GM18909 (cell line): ENCODE data around the gene GABRB3.

Experiments
- ATAC-seq: cut with Tn5 transposase; IDR thresholded peaks from one replicate; pipeline ENCODE4 v1.9.1; 2021; ENCODE audit warnings: mild to moderate bottlenecking; ENCODE audit not compliant: unreplicated experiment, poor library complexity

Gene GABRB3

DNA sequence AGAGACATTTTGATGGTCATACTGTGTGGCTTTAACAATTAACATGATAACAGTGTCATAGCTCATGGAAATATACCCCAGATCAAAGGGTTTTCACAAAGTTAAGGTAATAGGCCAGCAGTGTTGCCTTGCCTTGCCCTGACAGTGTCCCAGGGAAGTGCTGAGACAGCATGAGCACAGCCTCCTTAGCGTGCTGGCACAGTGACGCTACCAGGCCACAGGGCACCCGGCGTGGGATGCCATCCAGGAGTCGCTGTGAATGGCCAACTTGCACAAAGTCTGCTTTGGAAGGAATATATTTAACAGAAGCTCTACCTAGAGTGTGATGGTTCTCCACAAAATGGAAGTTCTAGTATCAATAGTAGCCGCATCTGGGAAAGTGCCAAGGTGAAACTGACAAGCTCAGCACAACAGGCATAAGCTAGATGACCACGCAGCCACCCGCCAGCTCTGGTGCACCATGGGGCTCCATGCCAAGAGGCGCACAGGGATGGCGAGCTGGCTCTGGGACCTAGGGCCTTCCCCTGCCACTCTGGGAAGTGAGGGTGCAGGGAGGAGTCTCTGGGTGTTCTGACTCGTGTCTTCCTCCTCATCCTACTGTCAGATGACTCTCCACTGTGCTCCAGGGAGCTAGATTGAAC lies 86.2 kb downstream of the GABRB3 start:
- no peak for ATAC-seq

DNA sequence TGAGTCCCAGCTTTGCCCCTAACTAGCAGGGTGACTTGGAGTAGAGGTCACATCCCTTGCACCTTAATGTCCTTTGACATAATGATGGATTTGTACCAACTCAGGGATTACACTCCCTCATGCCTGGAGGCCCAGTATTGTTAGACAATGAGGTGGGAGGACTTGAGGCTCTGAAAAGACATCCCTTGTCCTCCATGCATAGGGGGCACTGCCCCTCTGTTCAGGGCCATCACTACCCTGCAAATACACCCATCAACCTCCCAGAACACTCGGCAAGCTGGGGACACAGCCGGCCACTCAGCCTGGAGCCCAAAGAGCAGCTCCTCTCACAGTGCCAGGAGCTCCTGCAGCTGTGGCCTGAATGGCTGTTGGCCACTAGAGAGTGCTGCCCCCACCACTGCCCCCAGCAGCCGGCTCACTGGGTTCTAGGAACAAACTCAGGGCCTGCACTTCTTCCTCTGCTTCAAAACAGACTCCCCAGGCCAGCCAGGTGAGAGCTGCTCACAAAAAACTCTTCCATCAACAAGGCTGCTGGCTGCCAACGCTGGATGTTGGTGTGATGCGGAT lies 90.2 kb downstream of the GABRB3 start:
- ATAC-seq = no peak

DNA sequence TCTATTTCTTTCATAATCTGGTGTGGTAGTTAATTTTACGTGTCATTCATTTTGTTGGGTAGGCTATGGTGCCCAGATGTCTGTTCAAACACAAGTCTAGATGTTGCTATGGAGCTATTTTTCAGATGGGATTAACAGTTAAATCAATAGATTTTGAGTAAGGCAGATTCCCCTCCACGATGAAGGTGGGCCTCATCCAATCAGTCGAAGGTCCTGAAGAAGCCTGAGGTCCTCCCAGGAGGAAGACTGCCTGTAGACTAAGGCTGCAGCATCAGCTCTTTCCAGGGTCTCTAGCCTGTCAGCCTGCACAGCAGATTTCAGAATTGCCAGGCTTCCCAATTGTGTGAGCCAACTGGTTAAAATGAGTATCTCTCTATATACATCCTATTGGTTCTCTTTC lies 92.9 kb downstream of the GABRB3 start:
- ATAC-seq = no peak

DNA sequence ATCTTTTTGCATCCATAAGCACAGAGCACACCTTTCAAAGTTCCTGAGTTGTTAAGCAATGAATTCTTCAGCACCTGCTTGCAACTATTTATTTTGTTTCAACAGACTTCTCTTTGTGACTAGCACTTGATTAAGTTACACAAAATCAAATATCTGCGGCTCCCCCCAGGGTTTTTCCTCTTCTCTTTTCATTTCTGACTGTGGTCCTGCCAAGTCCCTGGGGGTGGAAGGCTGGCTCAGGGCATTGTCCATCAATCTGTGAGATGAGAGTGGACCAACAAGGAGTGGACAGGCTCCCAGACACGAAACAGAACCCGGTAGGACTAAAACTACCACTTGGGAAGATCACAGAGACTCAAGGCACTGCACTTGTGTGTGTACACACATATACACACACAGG lies 96.8 kb downstream of the GABRB3 start:
- ATAC-seq = no peak

DNA sequence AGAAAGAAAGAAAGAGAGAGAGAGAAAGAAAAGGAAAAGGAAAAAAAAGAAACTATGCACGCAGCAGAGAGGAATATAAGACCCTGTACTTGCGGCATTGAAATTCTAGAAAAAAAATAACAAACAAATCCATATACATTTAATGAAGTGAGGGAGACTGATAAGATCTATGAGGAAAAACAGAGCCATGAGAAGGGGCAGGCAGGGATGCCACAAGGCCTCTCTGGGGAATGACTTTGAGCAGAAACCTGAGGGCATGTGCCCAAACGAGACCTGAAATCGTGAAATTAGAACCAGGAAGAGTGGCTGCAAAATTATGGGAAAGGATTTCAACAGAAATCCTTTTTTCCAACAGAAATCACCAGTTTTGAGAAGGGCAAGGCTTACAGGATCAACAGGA lies 98.4 kb downstream of the GABRB3 start:
- ATAC-seq = no peak

DNA sequence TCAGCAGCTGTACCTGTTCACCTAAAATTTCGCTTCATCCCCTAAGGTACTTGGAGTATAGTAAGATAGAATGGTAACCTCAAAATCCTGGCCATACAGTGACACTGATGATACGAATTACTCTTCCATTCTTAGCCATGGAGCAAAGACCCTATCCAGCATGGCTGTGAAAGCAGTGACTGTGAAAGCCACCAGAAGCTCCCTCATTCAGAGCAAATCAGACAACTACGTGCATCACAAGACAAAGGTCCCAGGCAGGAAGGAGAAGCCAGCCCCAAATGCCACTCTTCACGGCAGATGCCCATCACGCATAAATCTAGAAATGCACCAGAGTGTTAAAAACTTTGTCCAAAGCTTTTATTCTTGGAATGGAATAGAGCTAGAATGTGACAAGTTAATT lies 99.4 kb downstream of the GABRB3 start:
- ATAC-seq = no peak

DNA sequence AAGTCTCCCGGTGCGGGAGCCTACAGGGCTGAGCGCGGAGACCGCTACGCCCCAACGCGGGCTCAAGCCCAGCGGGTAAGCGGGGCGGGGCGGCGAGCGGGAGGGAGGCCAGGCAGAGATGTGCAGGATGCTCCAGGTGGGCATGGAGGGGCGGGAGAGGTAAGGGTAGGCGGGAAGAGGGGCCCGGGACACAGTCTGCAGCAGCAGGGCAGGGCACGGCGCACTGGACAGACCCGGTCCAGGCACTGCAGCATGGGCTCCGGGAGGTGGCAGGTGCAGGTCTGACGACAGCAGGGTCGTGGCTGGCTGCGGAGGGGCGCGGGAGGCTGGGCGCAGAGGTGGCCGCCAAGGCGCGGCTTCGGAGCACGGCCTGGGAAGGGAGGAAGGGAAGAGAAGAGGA lies 102.8 kb downstream of the GABRB3 start:
- no peak for ATAC-seq

DNA sequence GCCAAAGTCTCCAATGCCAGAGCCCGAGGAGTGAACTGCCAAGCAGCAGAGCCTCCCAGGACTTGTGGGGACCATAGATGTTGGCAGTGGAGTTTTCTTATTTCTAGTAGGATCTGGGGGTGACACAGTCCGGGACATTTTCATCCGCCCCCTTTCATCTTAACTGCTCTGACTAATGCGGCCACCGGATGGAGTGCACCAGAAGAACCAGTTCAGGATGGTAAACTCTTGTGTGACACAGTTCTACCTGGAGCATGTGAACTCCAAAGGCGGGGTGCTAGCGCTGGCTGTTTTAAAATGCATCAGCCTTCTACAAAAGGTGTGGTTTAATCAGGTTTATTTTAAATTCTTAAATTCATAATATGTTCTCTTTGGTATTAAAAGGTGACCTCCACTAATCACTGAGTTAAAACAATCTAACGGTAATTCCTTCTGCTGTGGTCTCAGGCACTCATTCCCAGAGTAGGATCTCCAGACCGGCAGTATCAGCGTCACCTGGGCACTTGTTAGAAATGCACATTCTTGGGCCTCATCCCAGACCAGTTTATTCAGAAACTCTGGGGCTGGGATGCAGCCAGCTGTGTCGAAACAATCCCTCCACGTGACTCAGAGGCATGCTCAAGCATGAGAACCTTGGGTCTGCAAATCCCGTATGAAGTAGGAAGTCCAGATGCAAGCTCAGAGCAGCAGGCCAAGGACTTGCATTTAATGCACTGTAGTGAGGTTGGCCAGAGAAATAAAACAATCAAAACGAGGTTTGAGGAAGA lies 105.5 kb downstream of the GABRB3 start:
- ATAC-seq = no peak

DNA sequence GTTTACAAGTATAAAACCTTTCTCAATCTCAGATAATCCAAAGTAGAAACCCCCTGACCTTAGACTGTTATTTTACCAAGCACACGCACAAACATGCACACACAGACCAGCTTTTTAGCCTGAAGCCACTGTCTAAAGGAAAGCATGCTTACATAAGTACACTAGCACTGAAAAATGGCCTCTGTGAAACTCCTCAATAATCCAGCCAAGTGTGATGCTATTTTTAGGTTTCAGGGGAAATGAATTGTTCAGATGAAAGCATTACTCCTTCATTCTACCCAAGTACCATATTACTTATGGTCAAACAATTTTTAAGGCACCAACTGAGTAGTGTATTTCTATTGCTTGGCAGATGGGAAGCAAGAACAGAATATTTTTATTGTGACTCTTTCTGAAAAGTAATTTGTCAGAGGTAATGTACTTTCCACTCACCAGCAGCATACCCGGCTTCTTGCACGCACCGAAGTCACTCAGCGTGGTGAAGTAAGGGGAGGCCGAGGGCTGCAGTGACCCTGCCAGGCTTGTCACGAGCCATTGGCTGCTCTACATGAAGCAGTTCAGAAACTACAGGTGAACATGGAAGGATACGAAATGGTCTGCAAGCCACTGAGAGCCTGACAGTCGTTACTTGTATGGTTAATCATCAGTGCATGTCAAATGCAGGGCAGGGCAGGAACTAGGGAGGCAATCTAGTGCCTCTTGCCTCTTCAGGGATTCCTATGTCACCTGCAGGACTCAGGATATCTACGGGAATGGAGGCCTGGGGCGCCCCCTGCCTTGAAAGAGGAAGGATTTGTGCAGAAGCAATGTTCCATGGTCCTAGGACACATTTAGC lies 106.7 kb downstream of the GABRB3 start:
- no peak for ATAC-seq

DNA sequence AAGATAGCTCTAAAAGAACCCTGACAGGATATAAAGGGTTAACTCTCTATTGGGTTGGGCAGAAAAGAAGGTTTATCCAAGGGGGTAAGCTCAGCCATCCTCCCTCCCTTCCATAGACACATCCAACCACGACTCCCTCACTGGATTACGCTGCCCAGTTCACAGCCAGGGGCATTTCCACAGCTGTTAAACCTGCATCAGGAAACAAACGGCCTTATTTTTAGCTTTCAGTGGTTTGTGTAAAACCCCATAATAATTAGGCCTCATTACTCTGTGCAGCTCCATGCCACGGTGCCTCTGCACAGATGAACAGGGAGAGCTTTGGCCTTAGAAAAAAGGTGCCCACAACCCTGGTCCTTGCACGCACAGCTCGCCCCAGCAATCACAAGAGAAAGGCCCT lies 110.6 kb downstream of the GABRB3 start:
- no peak for ATAC-seq

DNA sequence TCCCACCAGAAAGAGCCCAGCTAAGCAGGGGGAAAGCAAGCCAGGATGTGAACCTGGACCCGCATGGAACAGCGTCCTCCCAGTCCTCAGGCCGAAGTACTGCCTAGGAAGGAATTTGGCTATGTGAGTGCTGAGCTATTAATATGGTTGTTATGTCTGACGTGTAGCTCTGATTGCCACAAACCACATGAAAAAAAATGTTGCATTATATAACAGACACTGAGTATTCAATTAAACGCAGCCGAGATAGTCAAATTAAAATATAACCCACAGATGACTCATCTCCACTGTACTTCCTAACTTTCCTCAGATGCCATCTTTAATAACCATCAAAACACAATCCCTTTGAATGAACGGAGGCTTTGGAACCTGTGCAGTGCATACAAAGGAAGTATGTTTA lies 111.1 kb downstream of the GABRB3 start:
- no peak for ATAC-seq

DNA sequence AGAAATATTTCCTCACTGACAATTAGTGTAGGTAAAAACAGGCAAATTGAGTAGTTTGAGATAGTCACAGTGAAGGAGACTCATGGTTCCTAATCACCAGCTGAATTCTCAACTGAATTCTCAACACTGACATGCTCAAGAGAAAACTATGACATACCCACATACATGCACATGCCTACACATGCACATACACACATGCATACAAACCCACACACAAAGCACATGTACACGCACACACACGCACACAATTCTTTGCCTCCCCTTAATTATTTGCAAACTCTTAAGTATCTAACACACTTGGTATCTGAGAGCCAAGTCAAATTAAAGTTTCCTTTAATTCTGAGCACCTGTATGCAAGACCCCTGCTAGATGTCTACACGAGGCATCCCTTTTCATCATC lies 111.8 kb downstream of the GABRB3 start:
- ATAC-seq = no peak

DNA sequence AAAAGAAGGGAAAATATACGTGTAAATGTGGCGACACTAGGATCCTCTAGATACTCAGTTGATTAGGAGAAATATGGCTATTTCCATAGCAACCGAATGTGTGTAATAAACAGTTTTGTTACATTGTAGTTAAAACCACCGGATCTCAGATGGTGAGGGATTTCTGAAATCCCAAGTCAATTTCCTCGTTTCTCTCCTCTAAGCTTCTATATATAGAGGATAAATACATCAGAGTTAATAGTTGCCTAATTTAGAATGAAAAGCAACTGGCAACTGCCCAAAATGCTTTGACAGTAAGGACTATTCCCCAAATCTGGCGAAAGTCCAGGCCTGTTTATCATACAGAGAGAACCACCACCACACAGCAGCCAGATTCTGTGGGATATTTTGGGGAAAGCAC lies 112.6 kb downstream of the GABRB3 start:
- no peak for ATAC-seq

DNA sequence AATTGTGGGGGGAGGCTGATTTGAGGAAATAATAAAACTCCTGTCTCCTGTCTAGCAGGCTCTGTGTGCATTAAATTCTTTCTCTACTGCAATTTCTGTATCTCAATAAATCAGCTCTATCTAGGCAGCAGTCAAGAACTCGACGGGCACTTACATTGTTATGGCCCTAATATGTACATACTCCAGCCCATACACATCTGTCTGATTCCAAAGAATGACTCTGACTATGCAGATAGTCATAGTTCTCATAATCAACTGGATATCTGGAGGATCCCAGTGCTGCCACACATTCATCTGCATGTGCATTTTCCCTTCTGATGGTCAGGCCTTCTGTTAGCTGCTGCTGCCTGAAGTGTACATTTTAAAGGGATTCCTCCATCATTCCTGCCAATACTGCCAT lies 114.6 kb downstream of the GABRB3 start:
- ATAC-seq = no peak

DNA sequence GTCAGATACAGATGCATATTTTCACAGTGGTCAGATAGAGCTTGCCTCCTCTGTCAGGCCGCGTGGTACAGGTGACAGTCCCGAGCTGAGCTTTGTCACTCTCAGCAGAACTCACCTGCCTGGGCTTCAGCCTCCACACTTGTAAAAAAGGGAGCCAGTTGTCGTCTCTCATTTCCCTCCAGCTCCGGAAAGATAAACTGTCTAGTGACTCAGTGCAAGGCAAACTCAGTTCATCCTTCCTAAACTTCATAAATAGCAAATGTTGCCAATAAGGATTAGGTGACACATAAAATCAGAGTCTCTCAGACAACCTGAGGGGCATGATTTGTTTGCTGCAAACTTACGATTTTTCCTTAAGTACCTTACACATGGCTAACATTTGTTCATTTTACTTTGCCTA lies 116.8 kb downstream of the GABRB3 start:
- no peak for ATAC-seq

DNA sequence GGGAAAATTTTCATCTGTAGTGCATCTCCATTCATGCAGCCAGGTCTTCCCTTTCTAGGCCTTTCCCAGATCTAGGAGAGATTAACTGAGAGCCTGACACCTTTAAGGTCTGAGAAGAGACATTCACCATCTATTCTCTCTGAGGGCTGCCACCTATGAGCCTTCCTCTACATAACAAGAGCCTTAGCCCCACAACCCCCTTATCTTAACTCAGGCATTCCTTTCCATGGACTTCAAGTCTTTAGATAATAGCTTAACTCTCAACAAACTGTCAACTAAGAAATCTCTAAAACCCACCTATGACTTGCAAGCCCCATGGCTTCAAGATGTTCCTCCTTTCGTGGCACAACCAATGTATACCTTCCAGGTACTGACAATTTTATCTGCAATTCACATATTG lies 121.0 kb downstream of the GABRB3 start:
- no peak for ATAC-seq

DNA sequence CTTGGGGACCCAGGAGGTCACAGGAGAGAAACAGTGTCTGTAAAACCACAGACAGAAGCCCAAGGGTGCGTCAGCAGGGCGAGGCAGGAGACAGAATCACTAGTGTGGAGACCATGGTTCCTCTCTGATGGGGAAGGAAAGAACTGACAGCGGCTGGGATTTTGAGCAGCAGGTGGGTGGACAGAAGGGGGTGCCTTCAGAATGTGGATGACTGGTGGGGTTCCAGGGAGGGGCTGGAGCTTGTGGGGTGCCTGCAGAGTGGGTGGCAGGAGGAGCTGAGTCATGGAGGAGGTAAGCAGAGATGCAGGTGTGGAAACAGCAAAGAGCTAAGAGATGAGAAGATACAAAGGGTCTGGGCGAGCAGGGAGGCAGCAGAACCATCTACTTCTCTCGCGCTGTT lies 124.2 kb downstream of the GABRB3 start:
- ATAC-seq = no peak

DNA sequence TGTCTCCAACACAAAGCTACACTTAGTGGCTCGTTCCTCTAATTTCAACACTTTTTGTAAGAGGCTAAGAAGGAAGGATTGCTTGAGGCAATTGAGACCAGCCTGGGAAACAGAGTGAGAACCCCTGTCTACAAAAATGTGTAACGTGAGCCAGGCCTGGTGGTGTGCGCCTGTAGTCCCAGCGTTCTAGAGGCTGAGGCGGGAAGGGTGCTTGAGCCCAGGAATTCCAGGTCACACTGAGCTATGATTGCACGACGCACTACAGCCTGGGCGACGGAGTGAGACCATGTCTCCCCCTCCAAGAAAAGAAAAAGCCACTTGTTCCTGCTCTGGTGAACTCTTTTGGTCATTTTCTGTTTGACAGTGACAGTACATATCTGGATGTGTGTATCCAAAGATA lies 127.9 kb downstream of the GABRB3 start:
- ATAC-seq = no peak

DNA sequence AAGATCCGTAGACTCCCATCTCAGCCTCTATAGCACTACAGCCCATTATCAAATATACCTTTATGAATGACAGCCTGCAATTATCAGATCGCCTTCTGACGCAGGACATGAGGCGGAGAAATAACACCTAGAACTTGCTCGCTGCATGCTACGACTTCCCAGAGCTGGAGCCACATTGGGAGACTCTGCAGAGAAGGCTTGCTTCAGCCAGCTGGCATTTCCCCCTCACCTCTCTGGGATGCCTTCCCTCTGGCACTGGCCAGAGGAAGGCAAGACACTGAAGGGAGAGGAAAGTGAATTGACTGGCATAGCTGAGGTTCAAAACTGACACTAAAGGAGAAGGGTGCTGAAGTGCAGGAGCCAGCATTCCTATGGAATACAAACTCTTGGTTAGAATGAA lies 131.7 kb downstream of the GABRB3 start:
- ATAC-seq = no peak

DNA sequence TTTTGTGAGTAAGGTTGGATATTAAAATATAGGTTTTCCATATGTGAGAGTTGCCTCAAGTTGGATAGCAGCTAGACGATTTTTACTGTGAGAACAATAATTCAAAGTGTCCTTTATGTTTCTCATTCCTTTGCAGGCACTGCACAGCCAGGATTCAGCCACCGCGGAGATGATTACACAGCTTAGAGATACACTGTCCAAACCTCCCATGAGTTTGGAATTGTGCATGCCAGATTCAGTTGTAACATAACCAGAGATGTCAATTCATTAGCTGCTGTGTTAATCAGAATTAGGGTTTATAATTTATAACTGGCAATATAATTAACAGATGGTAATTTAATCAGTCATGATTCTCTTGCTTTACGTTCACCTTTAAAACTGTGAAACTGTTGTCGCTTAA lies 132.3 kb downstream of the GABRB3 start:
- no peak for ATAC-seq

DNA sequence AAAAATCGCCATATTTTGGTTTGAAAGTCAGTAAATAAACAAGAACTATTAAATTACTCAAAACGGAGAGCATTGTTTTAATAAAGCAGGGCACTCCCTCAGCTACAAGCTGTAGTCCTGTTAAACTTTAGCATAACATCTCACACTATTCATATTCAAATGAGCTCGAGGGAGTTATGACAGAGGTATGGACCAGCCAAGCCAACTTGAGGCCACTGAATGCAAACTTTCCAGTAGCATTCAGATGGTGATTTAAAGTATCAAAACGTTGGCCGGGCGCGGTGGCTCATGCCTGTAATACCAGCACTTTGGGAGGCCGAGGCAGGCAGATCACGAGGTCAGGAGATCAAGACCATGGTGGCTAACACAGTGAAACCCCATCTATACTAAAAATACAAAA lies 132.9 kb downstream of the GABRB3 start:
- no peak for ATAC-seq
